Measurements from ENCODE around the gene GARRE1.
A peak's percentile ranks its signal among the peaks of the same experiment; 100 is the strongest.
"Not testable (repeated sequence)": the region's sequence is repeated elsewhere in the genome, so short reads cannot be mapped to it uniquely, and the experiment has no call there.

The GARRE1 gene

GRCh38 chr19:34260771-34261173 is 6.4 kb downstream of the GARRE1 start:
- DNase-seq = no peak

- no peak for DNase-seq
Observed at GRCh38 chr19:34261334-34262109, 7.2 kb downstream of the GARRE1 start.

- no peak for DNase-seq
Observed at GRCh38 chr19:34263745-34264237, 9.4 kb downstream of the GARRE1 start.

- no peak for DNase-seq
Observed at GRCh38 chr19:34265221-34265650, 10.9 kb downstream of the GARRE1 start.

- no peak for DNase-seq
Observed at GRCh38 chr19:34269081-34269480, 14.7 kb downstream of the GARRE1 start.

GRCh38 chr19:34269489-34269888 is 15.1 kb downstream of the GARRE1 start:
- DNase-seq = no peak

- DNase-seq = peak; percentile 76
Observed at GRCh38 chr19:34269968-34270621, 15.7 kb downstream of the GARRE1 start.

- DNase-seq = no peak
Observed at GRCh38 chr19:34273121-34273520, 18.8 kb downstream of the GARRE1 start.

GRCh38 chr19:34274284-34274826 is 20.0 kb downstream of the GARRE1 start:
- no peak for DNase-seq

- DNase-seq = no peak
Observed at GRCh38 chr19:34274827-34275625, 20.7 kb downstream of the GARRE1 start.

GRCh38 chr19:34275705-34276104 is 21.4 kb downstream of the GARRE1 start:
- DNase-seq = no peak

GRCh38 chr19:34276614-34277013 is 22.3 kb downstream of the GARRE1 start:
- no peak for DNase-seq

GRCh38 chr19:34277244-34277643 is 22.9 kb downstream of the GARRE1 start:
- DNase-seq = no peak

- DNase-seq = no peak
Observed at GRCh38 chr19:34278783-34279182, 24.4 kb downstream of the GARRE1 start.

GRCh38 chr19:34281444-34281843 is 27.1 kb downstream of the GARRE1 start:
- DNase-seq = not testable (repeated sequence)

- no peak for DNase-seq
Observed at GRCh38 chr19:34282611-34283519, 28.5 kb downstream of the GARRE1 start.

- DNase-seq = no peak
Observed at GRCh38 chr19:34284505-34284904, 30.2 kb downstream of the GARRE1 start.

GRCh38 chr19:34287662-34288140 is 33.3 kb downstream of the GARRE1 start:
- no peak for DNase-seq

GRCh38 chr19:34288381-34288780 is 34.0 kb downstream of the GARRE1 start:
- peak; percentile 42 for DNase-seq

- no peak for DNase-seq
Observed at GRCh38 chr19:34291235-34291634, 36.9 kb downstream of the GARRE1 start.

- DNase-seq = no peak
Observed at GRCh38 chr19:34295103-34295502, 40.7 kb downstream of the GARRE1 start.

Measured in activated CD4-positive, alpha-beta T cell treated with anti-CD3 and anti-CD28 coated beads for 48 hours (primary cell).